HG03196 (cell line): ENCODE results near the gene C14orf132.

Experiments used
- ATAC-seq: cut with Tn5 transposase; IDR thresholded peaks from one replicate; pipeline ENCODE4 v1.9.1; 2021; ENCODE audit not compliant: unreplicated experiment

The C14orf132 gene

GRCh38 chr14:96039633-96040311, 610 bp downstream of the C14orf132 start:
- ATAC-seq: no peak

GRCh38 chr14:96040828-96041371, 1.7 kb downstream of the C14orf132 start:
- no peak for ATAC-seq

DNA sequence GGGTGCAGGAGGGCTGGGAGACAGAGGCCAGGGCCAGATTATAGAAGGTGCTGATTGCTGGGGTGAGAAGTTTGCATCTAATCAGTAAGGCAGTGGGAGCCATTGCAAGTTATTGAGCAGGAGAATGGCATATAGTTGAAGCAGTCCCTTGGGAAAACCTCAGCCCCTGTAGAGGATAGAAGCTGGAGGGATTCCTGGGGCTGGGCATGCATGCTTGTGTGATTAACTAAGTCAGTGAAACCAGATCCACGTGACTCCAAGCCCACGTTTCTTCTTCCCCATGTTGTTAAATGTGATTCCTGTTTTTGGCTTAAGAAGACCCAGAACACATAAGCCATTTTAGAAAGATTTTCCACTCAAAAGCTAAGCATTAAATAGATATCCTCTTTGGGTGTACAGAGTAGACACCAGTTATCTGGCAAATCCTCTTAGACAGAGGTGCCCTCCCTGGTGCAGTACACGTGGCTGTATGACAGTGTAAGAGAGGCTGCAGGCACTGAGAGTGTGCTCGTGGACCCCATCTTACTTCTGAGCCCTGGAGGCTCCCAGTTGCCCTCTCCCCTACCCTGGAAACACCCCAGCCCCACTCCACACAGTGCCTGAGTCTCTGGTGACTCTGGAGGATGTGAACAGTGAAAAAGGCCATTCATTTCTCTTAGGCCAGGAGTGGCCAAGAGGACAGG, 3.2 kb downstream of the C14orf132 start:
- ATAC-seq: no peak

DNA sequence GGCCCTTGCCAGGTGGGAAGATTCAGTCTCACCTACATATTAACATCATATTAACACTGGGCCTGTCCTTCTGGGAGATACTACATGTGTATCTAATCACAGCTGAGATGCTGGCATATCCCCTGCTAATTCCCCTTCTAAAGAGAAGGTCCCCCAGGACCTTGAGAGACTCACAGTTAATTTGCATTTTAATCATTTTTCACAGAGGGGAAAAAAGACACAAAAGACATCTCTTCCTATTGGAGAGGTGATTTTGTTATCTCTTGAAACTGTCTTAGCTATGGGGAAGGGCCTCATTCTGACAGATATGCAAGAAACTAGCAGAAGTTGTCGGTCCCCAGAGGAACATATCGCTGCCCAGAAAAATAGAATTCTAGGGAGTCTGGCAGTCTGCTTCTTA, 7.5 kb downstream of the C14orf132 start:
- no peak for ATAC-seq

DNA sequence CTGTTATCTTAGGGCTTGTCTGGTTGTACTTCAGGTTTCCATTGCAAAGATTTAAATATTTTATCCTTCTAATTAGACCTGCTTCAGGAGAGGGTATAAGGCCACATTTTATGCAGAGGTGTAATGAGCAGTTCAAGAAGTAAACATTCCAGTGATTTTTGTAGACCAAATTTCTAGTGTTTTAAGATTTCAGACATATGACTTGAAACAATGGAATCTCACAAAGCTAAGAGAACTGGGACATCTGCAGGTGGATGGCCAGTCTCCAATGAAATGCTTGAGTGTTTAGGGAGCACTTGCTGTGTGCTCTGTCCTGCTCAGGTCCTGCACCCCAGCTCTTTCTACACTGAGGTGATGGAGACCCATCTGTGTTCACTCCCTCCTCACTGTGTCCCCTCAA, 7.9 kb downstream of the C14orf132 start:
- no peak for ATAC-seq

GRCh38 chr14:96049932-96050331, 10.8 kb downstream of the C14orf132 start:
- ATAC-seq: no peak

- no peak for ATAC-seq
Observed at GRCh38 chr14:96050482-96050881, 11.3 kb downstream of the C14orf132 start.

GRCh38 chr14:96051231-96051630, 12.1 kb downstream of the C14orf132 start:
- no peak for ATAC-seq

DNA sequence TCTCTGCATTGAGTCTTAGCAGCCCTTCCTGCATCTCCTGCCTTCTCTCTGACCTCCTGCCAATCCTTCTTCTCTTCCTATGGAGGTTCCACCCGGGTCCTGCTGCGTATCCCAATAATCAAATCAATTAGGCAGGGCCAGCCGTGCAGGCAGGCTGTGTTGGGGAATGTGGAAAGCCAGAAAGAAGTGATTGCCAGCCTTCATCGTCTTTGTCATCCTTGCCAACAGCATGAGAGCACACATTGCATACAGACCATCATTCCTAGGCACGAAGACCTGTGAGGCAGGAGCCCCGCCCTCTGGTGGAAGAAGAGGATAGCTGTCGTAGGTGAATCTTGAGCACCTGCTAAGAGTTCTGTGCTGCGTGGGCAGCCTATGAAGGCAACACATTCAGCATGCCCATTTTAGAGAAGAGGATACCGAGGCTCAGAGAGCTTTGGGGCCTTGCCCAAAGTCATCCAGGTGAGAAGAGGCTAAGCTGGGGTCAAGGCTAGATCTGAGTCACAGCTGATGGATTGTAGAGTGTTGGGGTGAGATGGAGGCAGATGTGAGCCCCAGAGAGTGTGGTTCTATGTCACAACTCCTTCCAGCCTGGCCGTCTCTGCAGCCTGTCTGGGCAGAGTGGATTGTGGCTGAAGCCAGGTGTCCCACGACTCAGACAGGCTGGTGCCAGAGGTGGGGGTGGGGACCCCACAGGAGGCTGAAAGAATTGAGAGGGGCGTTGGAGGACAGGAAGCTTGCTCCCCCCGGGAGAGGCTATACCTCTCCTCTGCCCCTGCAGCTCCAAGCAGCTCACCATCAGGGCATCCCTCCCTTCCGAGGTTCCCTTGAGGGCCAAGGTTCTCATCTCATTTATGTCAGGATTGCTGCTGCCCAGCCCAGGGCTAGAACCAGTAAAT, 12.7 kb downstream of the C14orf132 start:
- no peak for ATAC-seq

DNA sequence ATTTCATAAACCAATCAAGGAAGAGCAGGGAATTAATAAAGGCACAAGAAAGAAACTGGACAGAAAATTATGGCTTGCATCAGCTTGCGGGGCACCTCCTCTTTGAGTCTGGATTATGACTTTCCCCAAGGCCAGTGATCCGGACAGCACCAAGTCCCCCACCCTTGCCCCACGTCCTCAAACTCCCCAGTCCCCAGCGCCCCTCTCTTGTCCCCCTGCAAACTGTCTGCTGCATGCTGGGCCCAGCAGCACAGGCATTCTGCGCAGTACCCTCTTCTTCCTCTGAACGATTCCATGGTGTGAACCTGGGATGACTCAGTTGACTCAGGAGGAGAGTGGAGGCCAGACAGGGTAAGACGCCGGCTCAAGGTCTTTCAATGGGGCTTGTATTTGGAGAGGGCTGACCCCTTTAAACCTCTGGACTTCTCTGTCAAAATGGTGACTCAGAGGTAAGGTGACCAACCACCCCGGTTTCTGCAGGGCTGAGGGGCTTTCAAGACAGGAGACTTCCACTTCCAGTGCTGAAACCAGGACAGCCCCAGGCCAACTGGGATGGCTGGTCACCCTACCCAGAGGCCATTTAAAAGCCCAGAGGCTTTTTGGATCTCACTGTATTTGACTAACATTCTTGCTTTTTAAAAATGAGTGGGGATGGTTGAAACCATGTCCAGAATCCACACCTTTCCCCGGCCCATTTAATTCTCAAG, 13.5 kb downstream of the C14orf132 start:
- no peak for ATAC-seq

GRCh38 chr14:96053248-96053599, 14.1 kb downstream of the C14orf132 start:
- no peak for ATAC-seq

GRCh38 chr14:96053600-96054381, 14.6 kb downstream of the C14orf132 start:
- no peak for ATAC-seq

DNA sequence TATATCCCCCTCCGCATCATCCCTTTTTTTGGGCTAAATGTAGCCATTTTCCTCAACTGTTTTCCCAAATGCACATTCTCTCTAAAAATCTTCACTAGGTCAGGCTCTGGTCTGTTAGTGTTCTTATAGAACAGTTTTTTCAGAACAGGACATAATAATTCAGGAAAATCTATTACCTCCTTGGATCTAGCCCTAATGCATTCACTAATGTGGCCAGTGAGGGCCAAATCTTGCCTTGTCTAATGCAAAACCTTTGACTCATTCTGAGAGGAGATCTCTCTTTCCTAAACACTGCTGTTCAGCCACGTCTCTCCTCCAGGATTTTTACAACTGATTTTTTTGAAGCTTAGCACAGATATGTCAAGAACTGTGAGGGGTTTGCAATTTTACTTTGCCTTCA, 15.5 kb downstream of the C14orf132 start:
- ATAC-seq: no peak

DNA sequence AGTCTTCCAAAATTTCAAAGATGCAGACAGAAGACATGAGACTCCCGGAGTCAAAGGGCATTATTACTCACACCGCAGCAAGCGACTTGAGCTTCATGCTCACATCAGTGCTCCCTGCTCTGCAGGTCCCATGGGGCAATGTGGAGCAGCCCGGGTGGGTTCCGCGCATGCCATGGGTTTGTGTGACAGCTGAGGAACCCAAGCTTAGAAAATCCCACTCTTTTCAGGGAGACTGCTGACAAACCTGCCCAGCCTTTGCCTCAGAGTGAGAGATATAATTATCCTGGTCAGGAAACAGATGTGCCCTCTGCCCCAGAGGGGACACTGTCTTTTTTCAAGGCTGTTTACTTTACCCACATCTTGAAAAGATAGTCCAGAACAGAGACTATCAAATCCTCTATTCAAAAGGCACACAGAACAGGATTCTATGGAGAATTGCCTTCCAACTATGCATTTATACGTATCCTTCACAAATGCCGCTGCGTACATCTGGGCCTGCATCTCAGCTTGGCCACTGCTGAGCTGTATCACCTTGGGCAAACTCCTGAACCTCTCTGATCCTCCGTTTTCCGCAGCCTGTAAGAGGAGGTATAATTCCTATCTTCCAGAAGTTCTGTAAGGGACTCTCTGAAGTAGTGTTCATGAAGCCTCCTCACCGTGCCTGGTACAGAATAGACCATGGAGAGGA, 16.0 kb downstream of the C14orf132 start:
- no peak for ATAC-seq

GRCh38 chr14:96055753-96056508, 16.8 kb downstream of the C14orf132 start:
- ATAC-seq: no peak

DNA sequence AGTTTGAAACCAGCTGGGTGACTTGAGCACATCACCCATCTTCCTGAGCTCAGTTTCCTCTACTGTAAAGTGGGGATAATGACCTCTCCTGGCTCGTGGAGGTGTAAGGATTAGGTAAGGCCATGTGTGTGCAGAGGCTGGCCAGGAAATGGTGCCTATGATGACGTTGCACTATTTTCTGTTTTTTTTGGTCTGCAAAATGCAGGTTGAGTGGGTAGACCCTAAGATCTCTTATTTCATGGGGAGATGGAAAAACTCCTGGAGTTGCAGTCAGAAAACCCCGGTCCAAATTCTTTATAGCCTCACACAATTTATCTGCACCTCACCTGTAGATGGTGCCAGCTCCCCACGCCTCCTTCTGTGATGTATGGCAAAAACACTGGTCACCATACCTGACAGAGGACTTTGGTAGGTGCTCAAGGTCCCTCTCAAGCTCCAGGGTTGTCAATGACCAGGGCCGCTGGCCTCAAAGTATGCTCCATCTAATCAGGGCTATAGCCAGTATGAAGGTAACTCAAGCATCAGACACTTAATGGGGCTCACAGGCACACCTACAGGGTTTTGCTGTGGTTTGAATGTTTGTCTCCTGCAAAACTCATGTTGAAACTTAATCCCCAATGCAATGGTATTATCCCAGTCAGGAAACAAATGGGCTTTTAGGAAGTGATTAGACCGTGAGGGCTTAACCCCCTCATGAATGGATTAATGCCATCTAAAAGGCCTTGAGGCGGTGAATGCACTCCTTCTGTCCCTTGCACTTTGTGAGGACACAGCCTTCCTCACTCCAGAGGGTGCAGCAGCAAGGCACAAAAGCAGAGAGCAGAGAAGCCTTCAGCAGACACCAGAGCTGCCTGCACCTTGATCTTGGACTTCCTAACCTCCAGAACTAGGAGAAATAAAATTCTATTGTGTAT, 17.6 kb downstream of the C14orf132 start:
- no peak for ATAC-seq

- no peak for ATAC-seq
Observed at GRCh38 chr14:96057738-96058137, 18.6 kb downstream of the C14orf132 start.
